ENCODE results near the gene GLDC.
"Not testable (repeated sequence)": the region's sequence is repeated elsewhere in the genome, so short reads cannot be mapped to it uniquely, and the experiment has no call there.

GLDC gene

GRCh38 chr9:6557883-6558616, 87.5 kb downstream of the GLDC start:
- DNase-seq (no peak), ATAC-seq (replicated peaks) (no peak)
- Mint-ChIP-seq H3K9me3 (no peaks in the 10 kb centered on the region), H3K27ac (no peak overlapping the region), H3K4me1 (no peaks in the 10 kb centered on the region), H3K27me3 (no peaks in the 10 kb centered on the region), H3K4me3 (no peak overlapping the region), H3K36me3 (peaks cover 12 to 28% of the 10 kb centered on the region in 2 donors)

DNA sequence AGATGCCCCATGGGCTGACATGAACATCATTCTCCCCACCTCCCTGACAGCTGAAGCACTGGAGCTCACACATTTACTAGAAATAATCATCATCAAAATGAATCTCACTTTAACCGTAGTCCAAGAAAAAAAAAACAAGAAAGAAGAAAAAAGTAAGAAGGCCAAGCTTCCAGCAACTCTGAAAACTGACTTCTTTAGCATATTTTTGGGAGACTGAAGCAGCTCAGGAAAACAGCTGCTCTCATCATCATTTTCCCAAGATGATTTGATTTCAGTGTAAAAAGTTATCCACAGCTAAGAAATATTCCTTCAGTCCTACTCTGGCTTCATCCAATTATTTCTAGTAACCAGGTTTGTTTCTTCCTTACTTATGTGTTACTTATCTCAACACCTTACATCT, 91.7 kb downstream of the GLDC start:
- Mint-ChIP-seq H3K9me3 (no peaks in the 10 kb centered on the region), H3K4me1 (no peaks in the 10 kb centered on the region), H3K36me3 (peaks cover 15 to 28% of the 10 kb centered on the region in 2 donors), H3K4me3 (no peak overlapping the region), H3K27me3 (no peaks in the 10 kb centered on the region), H3K27ac (no peak overlapping the region)
- ATAC-seq (replicated peaks) (no peak), DNase-seq (no peak)

DNA sequence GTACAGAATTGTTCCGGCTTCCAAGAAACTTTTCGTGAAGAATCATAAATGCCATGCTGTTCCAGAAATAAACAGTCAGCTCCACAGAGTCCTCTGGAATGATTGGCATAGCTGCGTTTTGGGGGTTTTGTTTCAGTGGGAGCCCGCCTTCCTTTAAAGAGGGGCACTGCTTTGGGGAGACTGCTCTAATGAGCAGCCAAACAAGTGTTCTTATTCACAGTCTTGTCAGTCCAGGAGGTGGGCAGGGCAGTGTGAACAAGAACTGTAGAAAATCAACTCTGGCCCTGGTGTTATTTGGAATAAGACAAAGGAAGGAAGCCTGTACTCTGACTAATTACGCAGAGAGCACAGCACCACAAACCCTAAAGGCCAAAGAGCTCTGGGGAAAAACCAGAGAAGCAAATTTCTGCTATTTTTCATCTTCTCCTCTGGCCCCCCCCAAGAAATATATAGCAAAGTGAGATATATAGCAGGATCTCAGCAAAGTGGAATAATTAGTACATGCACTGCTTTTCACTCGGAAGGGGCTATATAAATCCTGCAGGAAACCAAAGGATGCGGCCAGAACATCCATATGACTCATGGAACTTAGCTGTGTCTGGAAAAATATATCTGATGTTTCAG, 92.9 kb downstream of the GLDC start:
- Mint-ChIP-seq H3K4me1 (no peaks in the 10 kb centered on the region), H3K27ac (no peak overlapping the region), H3K27me3 (no peaks in the 10 kb centered on the region), H3K9me3 (no peaks in the 10 kb centered on the region), H3K36me3 (peaks cover 15 to 23% of the 10 kb centered on the region in 2 donors), H3K4me3 (no peak overlapping the region)
- DNase-seq: no peak
- no peak for ATAC-seq (replicated peaks)

DNA sequence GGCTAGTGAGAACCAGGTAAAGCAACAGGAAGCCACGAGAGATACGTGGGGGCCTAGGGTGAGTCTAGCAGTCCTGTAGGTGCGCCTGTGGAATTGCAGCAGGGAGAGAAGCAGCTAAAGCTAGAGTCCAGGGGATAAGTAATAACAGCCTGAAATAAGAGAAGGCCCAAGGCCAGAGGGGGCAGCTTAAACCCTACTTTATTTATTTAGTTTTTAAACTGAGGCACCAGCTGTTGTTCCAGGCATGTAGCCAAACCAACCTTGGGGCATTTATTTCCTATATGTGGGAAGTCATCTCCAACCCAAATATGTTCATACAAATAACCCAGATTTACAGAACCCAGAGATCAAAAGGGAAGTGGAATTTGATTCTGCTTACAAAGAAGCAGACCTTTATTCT, 93.5 kb downstream of the GLDC start:
- Mint-ChIP-seq H3K36me3 (peaks cover 15 to 17% of the 10 kb centered on the region in 2 donors), H3K4me3 (no peak overlapping the region), H3K4me1 (no peaks in the 10 kb centered on the region), H3K27ac (no peak overlapping the region), H3K9me3 (no peaks in the 10 kb centered on the region), H3K27me3 (no peaks in the 10 kb centered on the region)
- no peak for ATAC-seq (replicated peaks)
- no peak for DNase-seq

- no peaks in the 10 kb centered on the region for H3K4me1 Mint-ChIP-seq
- ATAC-seq (replicated peaks) (no peak), DNase-seq (no peak)
- H3K9me3 Mint-ChIP-seq: no peaks in the 10 kb centered on the region
- H3K4me3 Mint-ChIP-seq: no peak overlapping the region
- H3K27ac Mint-ChIP-seq: no peak overlapping the region
- no peaks in the 10 kb centered on the region for H3K27me3 Mint-ChIP-seq
- peaks cover 11 to 14% of the 10 kb centered on the region in 2 donors for H3K36me3 Mint-ChIP-seq
These were observed 94.4 kb downstream of the GLDC start for GRCh38 chr9:6551136-6551535.

DNA sequence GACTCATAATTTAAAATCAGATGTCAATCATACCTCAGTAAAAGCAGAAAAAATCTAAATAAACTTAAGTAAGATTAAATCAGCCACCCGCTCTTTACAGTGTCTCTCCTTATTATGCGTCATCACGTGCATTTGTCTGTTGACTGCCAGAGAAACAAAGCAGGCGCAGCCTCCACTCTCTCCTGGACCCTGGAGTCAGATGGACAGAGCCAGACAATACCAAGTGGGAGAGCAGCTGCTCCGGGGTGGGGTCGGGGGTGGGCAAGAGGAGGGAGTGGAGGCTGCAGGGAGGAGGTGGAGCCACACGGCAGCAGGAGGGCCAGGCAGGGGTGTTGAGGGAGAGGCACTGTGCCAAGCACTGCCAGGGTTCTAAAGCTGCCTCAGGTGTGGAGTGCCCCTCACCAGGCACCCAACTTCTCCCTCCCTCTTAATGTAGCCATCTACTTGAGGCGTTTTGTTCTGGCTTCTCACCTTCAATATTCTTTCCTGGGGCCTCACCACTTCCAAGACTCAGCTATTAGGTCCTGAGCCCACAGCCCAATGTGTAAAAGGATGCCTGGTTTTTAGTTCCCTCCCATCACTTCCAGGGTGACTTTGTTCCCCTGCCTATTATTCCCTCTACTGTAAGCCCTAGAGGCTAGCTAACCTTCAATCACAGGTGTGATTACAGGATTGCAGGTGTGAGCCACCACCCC, 96.3 kb downstream of the GLDC start:
- no peaks in the 10 kb centered on the region for H3K27me3 Mint-ChIP-seq
- ATAC-seq (replicated peaks): no peak
- no peaks in the 10 kb centered on the region for H3K9me3 Mint-ChIP-seq
- H3K36me3 Mint-ChIP-seq: peaks cover 0 to 2% of the 10 kb centered on the region in 2 donors
- H3K4me3 Mint-ChIP-seq: no peak overlapping the region
- H3K4me1 Mint-ChIP-seq: no peaks in the 10 kb centered on the region
- no peak for DNase-seq
- no peak overlapping the region for H3K27ac Mint-ChIP-seq

GRCh38 chr9:6545017-6545691, 100.4 kb downstream of the GLDC start:
- peaks cover 0 to 6% of the 10 kb centered on the region in 2 donors for H3K36me3 Mint-ChIP-seq
- no peak for ATAC-seq (replicated peaks)
- no peak overlapping the region for H3K4me3 Mint-ChIP-seq
- DNase-seq: no peak
- no peaks in the 10 kb centered on the region for H3K9me3 Mint-ChIP-seq
- no peaks in the 10 kb centered on the region for H3K4me1 Mint-ChIP-seq
- H3K27ac Mint-ChIP-seq: no peak overlapping the region
- H3K27me3 Mint-ChIP-seq: no peaks in the 10 kb centered on the region

- ATAC-seq (replicated peaks) (no peak), DNase-seq (no peak)
- Mint-ChIP-seq H3K27ac (no peak overlapping the region), H3K27me3 (no peaks in the 10 kb centered on the region), H3K4me1 (no peaks in the 10 kb centered on the region), H3K36me3 (peaks cover 3 to 6% of the 10 kb centered on the region in 2 donors), H3K9me3 (no peaks in the 10 kb centered on the region), H3K4me3 (no peak overlapping the region)
These were observed 102.3 kb downstream of the GLDC start for GRCh38 chr9:6543204-6543603.

DNA sequence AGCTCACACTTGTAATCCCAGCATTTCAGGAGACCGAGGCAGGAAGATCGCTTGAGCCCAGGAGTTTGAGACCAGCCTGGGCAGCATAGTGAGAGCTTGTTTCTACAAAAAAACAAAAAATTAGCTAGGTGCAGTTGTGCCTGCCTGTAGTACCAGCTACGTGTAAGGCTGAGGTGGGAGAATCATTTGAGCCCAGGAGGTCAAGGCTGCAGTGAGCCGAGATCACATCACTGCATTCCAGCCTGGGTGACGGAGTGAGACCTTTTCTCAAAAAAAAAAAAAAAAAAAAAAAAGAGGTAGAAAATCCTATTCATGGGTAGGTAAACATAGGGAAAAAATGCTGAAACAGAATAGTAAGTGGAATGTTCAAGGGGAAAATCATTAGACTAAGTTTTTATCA, 102.9 kb downstream of the GLDC start:
- not testable (repeated sequence) for H3K27me3 Mint-ChIP-seq; H3K27ac Mint-ChIP-seq; H3K36me3 Mint-ChIP-seq; H3K9me3 Mint-ChIP-seq; DNase-seq; ATAC-seq (replicated peaks); H3K4me3 Mint-ChIP-seq; H3K4me1 Mint-ChIP-seq

- H3K9me3 Mint-ChIP-seq: no peaks in the 10 kb centered on the region
- no peak overlapping the region for H3K27ac Mint-ChIP-seq
- ATAC-seq (replicated peaks) (no peak), DNase-seq (no peak)
- no peaks in the 10 kb centered on the region for H3K27me3 Mint-ChIP-seq
- H3K4me3 Mint-ChIP-seq: no peak overlapping the region
- H3K36me3 Mint-ChIP-seq: peaks cover 3 to 8% of the 10 kb centered on the region in 2 donors
- no peaks in the 10 kb centered on the region for H3K4me1 Mint-ChIP-seq
These were observed 106.9 kb downstream of the GLDC start for GRCh38 chr9:6538666-6539071.

GRCh38 chr9:6535594-6535993, 109.9 kb downstream of the GLDC start:
- Mint-ChIP-seq H3K4me1 (no peaks in the 10 kb centered on the region), H3K4me3 (no peak overlapping the region)

GRCh38 chr9:6525326-6526045, 120.0 kb downstream of the GLDC start:
- no peak for DNase-seq
- H3K9me3 Mint-ChIP-seq: peaks cover 6 to 7% of the 10 kb centered on the region in 2 donors
- no peak for ATAC-seq (replicated peaks)
- H3K27me3 Mint-ChIP-seq: no peaks in the 10 kb centered on the region
- no peak overlapping the region for H3K27ac Mint-ChIP-seq
- H3K4me3 Mint-ChIP-seq: no peak overlapping the region
- peaks cover 22 to 38% of the 10 kb centered on the region in 2 donors for H3K36me3 Mint-ChIP-seq
- H3K4me1 Mint-ChIP-seq: no peaks in the 10 kb centered on the region

More at GRCh38 chr9:6535594-6535993, 109.9 kb downstream of the GLDC start:
- H3K9me3 Mint-ChIP-seq: no peaks in the 10 kb centered on the region
- ATAC-seq (replicated peaks): no peak
- no peak for DNase-seq
- H3K36me3 Mint-ChIP-seq: peaks cover 7 to 8% of the 10 kb centered on the region in 2 donors
- no peaks in the 10 kb centered on the region for H3K27me3 Mint-ChIP-seq
- no peak overlapping the region for H3K27ac Mint-ChIP-seq

- no peak overlapping the region for H3K4me3 Mint-ChIP-seq
- H3K27ac Mint-ChIP-seq: no peak overlapping the region
- H3K27me3 Mint-ChIP-seq: no peaks in the 10 kb centered on the region
- peaks cover 34 to 54% of the 10 kb centered on the region in 2 donors for H3K36me3 Mint-ChIP-seq
- DNase-seq (no peak), ATAC-seq (replicated peaks) (no peak)
- peaks cover 10 to 11% of the 10 kb centered on the region in 2 donors for H3K9me3 Mint-ChIP-seq
- no peaks in the 10 kb centered on the region for H3K4me1 Mint-ChIP-seq
These were observed 123.3 kb downstream of the GLDC start for GRCh38 chr9:6522263-6522662.

DNA sequence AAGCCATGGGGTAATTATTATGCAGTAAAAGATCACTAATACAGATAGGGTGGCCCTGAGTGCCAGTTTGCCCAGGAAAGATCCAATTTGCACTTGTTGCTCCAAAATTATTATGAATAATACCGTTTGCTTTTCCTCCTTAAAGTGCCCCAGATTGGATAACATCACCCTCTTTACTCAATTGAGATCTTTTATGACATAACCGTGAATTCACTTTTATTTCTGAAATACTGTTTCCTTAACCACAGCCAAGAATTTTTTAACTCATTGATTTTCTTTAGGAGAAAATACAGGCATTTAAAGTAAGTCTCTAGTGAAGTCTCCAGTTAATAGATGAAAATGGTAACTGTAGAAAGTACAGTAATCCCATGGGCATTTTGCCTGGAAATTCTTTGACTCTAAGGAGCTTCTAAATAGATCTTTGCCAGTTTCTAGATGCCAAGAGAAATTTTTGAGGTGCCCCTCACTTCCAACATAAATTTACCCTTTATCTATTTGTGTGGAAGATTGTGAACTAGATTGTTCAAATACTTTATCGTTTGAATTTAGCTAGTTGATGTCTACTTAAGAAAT, 133.4 kb downstream of the GLDC start:
- Mint-ChIP-seq H3K27me3 (no peaks in the 10 kb centered on the region), H3K4me1 (no peaks in the 10 kb centered on the region), H3K27ac (peak overlapping the region; percentile 15), H3K9me3 (peaks cover 0 to 2% of the 10 kb centered on the region in 2 donors), H3K4me3 (no peak overlapping the region), H3K36me3 (peaks cover 24 to 32% of the 10 kb centered on the region in 2 donors)
- no peak for ATAC-seq (replicated peaks)
- DNase-seq: no peak

All from stimulated activated naive B cell treated with anti-CD40 and anti-IgM and Interleukin-4, amounts not matched to agents 10 μg/mL and 1 μg/mL and 100 μg/mL, for 72 hours (primary cell).